ENCODE results near the gene UGT1A4. TPM values are rescaled to one million over a fixed set of nuclear protein-coding genes. Genes with fewer than 3 reads are reported as not detected.
"Not testable (repeated sequence)": the region's sequence is repeated elsewhere in the genome, so short reads cannot be mapped to it uniquely, and the experiment has no call there.

UGT1A4 gene
- polyA plus RNA-seq, 2 donors: 0.69 to 2.5 TPM

DNA sequence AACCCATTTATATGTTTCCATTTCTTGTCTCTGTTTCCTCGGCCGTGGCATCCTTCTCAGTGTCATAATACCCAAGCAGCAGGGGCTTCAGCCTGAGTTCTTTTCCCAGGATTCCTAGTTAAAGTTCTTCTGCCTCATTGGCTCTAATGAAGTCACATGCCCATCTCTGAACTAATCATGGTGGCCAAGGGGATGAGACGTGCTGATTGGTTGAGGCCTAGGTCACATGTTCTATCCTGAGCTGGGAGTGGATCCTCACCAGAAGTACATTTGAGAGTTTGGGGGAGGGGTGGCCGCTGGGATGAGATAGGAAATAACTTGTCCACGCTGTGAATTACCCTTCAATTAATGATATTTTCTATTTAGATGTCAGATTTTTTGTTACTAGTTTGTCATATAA is 9.6 kb upstream of the UGT1A4 start:
- peaks cover 0 to 12% of the 10 kb centered on the region in 2 donors for H3K4me1 ChIP-seq (ENCODE audit: control insufficient read depth in 2 of 2, insufficient read depth in 2 of 2, low read length in 1 of 2)
- H3K9me3 ChIP-seq (ENCODE audit: control insufficient read depth in 2 of 2, insufficient read depth in 1 of 2, low read depth in 1 of 2, low read length in 1 of 2): no peaks in the 10 kb centered on the region

DNA sequence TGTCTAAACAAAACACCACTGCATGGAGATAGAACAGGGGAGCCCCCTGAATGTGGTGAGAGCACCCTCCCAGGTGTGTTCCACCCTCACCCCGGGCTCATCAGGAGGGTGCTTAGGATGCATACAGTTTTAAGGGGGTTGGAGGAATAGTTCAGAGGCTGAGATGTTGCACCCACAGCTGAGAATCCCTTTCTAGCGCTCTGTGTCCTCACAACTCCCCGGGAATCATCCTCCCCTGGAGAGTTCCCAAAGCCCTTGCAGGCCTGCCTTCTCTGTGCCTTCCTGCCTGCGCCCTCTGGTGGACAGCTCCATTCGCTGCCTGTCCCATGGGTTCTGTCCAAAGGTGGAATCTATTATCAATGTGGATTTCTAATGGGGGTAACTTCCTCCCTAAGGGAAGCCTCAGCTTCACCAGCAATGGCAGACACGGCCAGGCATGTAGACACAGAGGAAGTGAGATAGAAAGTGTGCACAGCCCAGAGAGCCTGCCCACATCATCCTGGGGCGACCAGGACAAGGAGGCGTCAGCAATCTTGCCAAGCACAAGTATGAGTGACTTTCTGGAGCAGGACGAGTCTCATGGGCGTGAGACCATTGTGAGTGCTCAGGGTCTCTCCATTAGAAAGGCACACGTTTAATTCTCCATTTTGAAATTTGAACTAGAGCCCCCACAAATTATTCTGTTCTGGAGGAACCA is 7.1 kb upstream of the UGT1A4 start:
- H3K27ac ChIP-seq (ENCODE audit: low read depth in 2 of 2, low read length in 1 of 2): no peak overlapping the region
- 35 to 37% methylated on average over 11 of the region's 11 CpGs for WGBS, 2 donors
- no peak overlapping the region for H3K4me3 ChIP-seq (ENCODE audit: low read depth in 1 of 2, low read length in 2 of 2)

More for the DNA sequence above, 9.6 kb upstream of the UGT1A4 start:
- H3K27ac ChIP-seq (ENCODE audit: low read depth in 2 of 2, low read length in 1 of 2): peak overlapping the region; percentile 47 to 81
- WGBS, 2 donors: 82 to 88% methylated on average over 5 of the region's 5 CpGs
- no peaks in the 10 kb centered on the region for H3K27me3 ChIP-seq (ENCODE audit: control insufficient read depth in 1 of 2, insufficient read depth in 2 of 2, low read length in 2 of 2)
- peaks cover 0 to 1% of the 10 kb centered on the region in 2 donors for H3K36me3 ChIP-seq (ENCODE audit: control insufficient read depth in 2 of 2, insufficient read depth in 2 of 2, low read length in 1 of 2)
- H3K4me3 ChIP-seq (ENCODE audit: low read depth in 1 of 2, low read length in 2 of 2): no peak overlapping the region

DNA sequence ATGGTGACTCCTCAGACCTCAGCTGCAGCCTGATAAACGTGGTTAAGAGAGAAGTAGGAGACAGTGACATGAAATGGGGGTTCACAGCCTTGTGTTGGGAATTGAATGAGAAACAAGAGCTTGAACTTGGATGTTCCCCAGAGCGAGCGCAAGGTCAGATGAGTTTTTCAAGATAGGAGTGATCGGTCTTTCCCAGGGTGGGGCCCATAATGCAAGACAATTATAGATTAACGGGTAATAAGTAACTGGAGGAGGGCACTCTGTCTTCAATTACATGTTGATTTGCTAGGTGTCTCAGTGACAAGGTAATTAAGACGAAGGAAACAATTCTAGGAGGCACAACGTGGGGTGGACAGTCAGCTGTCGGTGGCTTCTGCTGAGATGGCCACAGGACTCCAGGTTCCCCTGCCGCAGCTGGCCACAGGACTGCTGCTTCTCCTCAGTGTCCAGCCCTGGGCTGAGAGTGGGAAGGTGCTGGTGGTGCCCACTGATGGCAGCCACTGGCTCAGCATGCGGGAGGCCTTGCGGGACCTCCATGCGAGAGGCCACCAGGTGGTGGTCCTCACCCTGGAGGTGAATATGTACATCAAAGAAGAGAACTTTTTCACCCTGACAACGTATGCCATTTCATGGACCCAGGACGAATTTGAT is 5.8 kb upstream of the UGT1A4 start, which contains the start of gene UGT1A5:
Gene UGT1A5, plus strand, starts transcription at position 297 of the 651 bp plus-strand sequence. Its CDS starts 85 bp downstream, at position 382.
- 74 to 85% methylated on average over 14 of the region's 14 CpGs for WGBS, 2 donors
- Histone ChIP-seq H3K36me3 (ENCODE audit: control insufficient read depth in 2 of 2, insufficient read depth in 2 of 2, low read length in 1 of 2) (peaks cover 0 to 2% of the 10 kb centered on the region in 2 donors), H3K9me3 (ENCODE audit: control insufficient read depth in 2 of 2, insufficient read depth in 1 of 2, low read depth in 1 of 2, low read length in 1 of 2) (no peaks in the 10 kb centered on the region), H3K27ac (ENCODE audit: low read depth in 2 of 2, low read length in 1 of 2) (no peak within 1 kb of the TSS), H3K4me3 (ENCODE audit: low read depth in 1 of 2, low read length in 2 of 2) (no peak within 1 kb of the TSS), H3K4me1 (ENCODE audit: control insufficient read depth in 2 of 2, insufficient read depth in 2 of 2, low read length in 1 of 2) (peaks cover 0 to 2% of the 10 kb centered on the region in 2 donors), H3K27me3 (ENCODE audit: control insufficient read depth in 1 of 2, insufficient read depth in 2 of 2, low read length in 2 of 2) (no peaks in the 10 kb centered on the region)

More for the DNA sequence above, 7.1 kb upstream of the UGT1A4 start:
- Histone ChIP-seq H3K36me3 (ENCODE audit: control insufficient read depth in 2 of 2, insufficient read depth in 2 of 2, low read length in 1 of 2) (peaks cover 0 to 2% of the 10 kb centered on the region in 2 donors), H3K4me1 (ENCODE audit: control insufficient read depth in 2 of 2, insufficient read depth in 2 of 2, low read length in 1 of 2) (peaks cover 0 to 9% of the 10 kb centered on the region in 2 donors), H3K9me3 (ENCODE audit: control insufficient read depth in 2 of 2, insufficient read depth in 1 of 2, low read depth in 1 of 2, low read length in 1 of 2) (no peaks in the 10 kb centered on the region), H3K27me3 (ENCODE audit: control insufficient read depth in 1 of 2, insufficient read depth in 2 of 2, low read length in 2 of 2) (no peaks in the 10 kb centered on the region)

DNA sequence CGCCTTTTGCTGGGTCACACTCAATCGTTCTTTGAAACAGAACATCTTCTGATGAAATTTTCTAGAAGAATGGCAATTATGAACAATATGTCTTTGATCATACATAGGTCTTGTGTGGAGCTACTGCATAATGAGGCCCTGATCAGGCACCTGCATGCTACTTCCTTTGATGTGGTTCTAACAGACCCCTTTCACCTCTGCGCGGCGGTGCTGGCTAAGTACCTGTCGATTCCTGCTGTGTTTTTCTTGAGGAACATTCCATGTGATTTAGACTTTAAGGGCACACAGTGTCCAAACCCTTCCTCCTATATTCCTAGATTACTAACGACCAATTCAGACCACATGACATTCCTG is 5.3 kb upstream of the UGT1A4 start:
- WGBS, 2 donors: 72 to 77% methylated on average over 7 of the region's 7 CpGs
- no peaks in the 10 kb centered on the region for H3K9me3 ChIP-seq (ENCODE audit: control insufficient read depth in 2 of 2, insufficient read depth in 1 of 2, low read depth in 1 of 2, low read length in 1 of 2)

DNA sequence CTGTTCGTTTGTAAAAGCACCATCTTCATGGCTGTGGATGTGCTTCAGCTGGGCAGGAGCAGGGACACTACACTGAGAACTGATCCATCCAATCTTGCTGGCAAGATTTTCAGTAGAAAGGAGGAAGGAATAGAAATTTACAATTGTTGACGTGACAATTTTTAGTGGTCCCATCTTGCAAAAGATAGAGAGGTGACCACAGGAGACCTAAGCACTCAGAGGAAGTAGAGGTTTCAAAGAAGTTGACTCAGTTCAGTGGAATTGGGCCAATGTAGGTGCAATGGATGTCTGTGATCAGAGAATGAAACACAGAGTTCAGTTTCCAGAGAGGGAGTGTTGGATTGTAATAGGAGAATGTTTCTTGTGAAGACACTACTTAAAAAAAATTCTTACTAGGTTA is 4.4 kb upstream of the UGT1A4 start:
- H3K27ac ChIP-seq (ENCODE audit: low read depth in 2 of 2, low read length in 1 of 2): no peak overlapping the region
- no peaks in the 10 kb centered on the region for H3K27me3 ChIP-seq (ENCODE audit: control insufficient read depth in 1 of 2, insufficient read depth in 2 of 2, low read length in 2 of 2)
- H3K4me1 ChIP-seq (ENCODE audit: control insufficient read depth in 2 of 2, insufficient read depth in 2 of 2, low read length in 1 of 2): peaks cover 0 to 2% of the 10 kb centered on the region in 2 donors
- H3K9me3 ChIP-seq (ENCODE audit: control insufficient read depth in 2 of 2, insufficient read depth in 1 of 2, low read depth in 1 of 2, low read length in 1 of 2): no peaks in the 10 kb centered on the region
- H3K4me3 ChIP-seq (ENCODE audit: low read depth in 1 of 2, low read length in 2 of 2): no peak overlapping the region
- 77 to 79% methylated on average over 2 of the region's 2 CpGs for WGBS, 2 donors
- H3K36me3 ChIP-seq (ENCODE audit: control insufficient read depth in 2 of 2, insufficient read depth in 2 of 2, low read length in 1 of 2): peaks cover 0 to 2% of the 10 kb centered on the region in 2 donors

More for the DNA sequence above, 5.3 kb upstream of the UGT1A4 start:
- H3K27ac ChIP-seq (ENCODE audit: low read depth in 2 of 2, low read length in 1 of 2): no peak overlapping the region
- no peak overlapping the region for H3K4me3 ChIP-seq (ENCODE audit: low read depth in 1 of 2, low read length in 2 of 2)
- peaks cover 0 to 2% of the 10 kb centered on the region in 2 donors for H3K36me3 ChIP-seq (ENCODE audit: control insufficient read depth in 2 of 2, insufficient read depth in 2 of 2, low read length in 1 of 2)
- H3K27me3 ChIP-seq (ENCODE audit: control insufficient read depth in 1 of 2, insufficient read depth in 2 of 2, low read length in 2 of 2): no peaks in the 10 kb centered on the region
- H3K4me1 ChIP-seq (ENCODE audit: control insufficient read depth in 2 of 2, insufficient read depth in 2 of 2, low read length in 1 of 2): peaks cover 0 to 2% of the 10 kb centered on the region in 2 donors

DNA sequence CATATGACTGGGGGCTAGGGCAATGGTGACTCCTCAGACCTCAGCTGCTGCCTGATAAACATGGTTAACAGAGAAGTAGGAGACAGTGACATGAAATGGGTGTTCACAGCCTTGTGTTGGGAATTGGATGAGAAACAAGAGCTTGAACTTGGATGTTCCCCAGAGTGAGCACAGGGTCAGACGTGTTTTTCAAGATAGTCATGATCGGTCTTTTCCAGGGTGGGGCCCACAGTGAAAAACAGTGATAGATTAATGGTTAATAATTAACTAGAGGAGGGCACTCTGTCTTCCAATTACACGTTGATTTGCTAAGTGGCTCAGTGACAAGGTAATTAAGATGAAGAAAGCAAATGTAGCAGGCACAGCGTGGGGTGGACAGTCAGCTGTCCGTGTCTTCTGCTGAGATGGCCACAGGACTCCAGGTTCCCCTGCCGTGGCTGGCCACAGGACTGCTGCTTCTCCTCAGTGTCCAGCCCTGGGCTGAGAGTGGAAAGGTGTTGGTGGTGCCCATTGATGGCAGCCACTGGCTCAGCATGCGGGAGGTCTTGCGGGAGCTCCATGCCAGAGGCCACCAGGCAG is 10.3 kb downstream of the UGT1A4 start, which contains the start of gene UGT1A3:
Gene UGT1A3, plus strand, starts transcription at position 320 of the 579 bp plus-strand sequence. Its CDS starts 85 bp downstream, at position 405.
- H3K36me3 ChIP-seq (ENCODE audit: control insufficient read depth in 2 of 2, insufficient read depth in 2 of 2, low read length in 1 of 2): no peaks in the 10 kb centered on the region
- no peaks in the 10 kb centered on the region for H3K9me3 ChIP-seq (ENCODE audit: control insufficient read depth in 2 of 2, insufficient read depth in 1 of 2, low read depth in 1 of 2, low read length in 1 of 2)
- no peak within 1 kb of the TSS for H3K4me3 ChIP-seq (ENCODE audit: low read depth in 1 of 2, low read length in 2 of 2)
- 72 to 73% methylated on average over 8 of the region's 8 CpGs for WGBS, 2 donors
- peak within 1 kb of the TSS in 1 of 2 donors; percentile 1 for H3K27ac ChIP-seq (ENCODE audit: low read depth in 2 of 2, low read length in 1 of 2)
- H3K4me1 ChIP-seq (ENCODE audit: control insufficient read depth in 2 of 2, insufficient read depth in 2 of 2, low read length in 1 of 2): peaks cover 0 to 2% of the 10 kb centered on the region in 2 donors
- H3K27me3 ChIP-seq (ENCODE audit: control insufficient read depth in 1 of 2, insufficient read depth in 2 of 2, low read length in 2 of 2): no peaks in the 10 kb centered on the region

DNA sequence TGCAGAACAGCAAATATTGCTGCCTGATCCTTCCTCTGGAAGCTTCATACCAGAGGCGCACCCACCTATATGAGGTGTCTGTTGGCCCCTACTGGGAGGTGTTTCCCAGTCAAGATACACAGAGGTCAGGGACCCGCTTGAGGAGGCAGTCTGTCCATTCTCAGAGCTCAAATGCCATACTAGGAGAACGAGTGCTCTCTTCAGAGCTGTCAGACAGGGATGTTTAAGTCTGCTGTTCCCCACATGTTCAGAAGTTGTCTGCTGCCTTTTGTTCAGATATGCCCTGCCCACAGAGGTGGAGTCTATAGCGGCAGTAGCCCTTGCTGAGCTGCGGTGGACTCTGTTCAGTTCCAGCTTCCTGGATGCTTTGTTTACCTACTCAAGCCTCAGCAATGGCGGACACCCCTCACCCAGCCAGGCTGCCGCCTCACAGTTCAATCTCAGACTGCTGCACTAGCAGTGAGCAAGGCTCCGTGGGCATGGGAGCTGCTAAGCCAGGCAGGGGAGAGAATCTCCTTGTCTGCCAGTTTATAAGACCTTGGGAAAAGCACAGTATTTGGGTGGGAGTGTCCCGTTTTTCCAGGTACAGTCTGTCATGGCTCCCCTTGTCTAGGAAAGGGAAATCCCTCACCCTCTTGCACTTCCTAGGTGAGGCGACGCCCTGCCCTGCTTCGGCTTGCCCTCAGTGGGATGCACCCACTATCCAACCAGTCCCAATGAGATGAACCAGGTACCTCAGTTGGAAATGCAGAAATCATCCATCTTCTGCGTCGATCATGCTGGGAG is 18.5 kb downstream of the UGT1A4 start:
- not testable (repeated sequence) for H3K27ac ChIP-seq (ENCODE audit: low read depth in 2 of 2, low read length in 1 of 2); H3K9me3 ChIP-seq (ENCODE audit: control insufficient read depth in 2 of 2, insufficient read depth in 1 of 2, low read depth in 1 of 2, low read length in 1 of 2); H3K36me3 ChIP-seq (ENCODE audit: control insufficient read depth in 2 of 2, insufficient read depth in 2 of 2, low read length in 1 of 2); H3K27me3 ChIP-seq (ENCODE audit: control insufficient read depth in 1 of 2, insufficient read depth in 2 of 2, low read length in 2 of 2); H3K4me3 ChIP-seq (ENCODE audit: low read depth in 1 of 2, low read length in 2 of 2); H3K4me1 ChIP-seq (ENCODE audit: control insufficient read depth in 2 of 2, insufficient read depth in 2 of 2, low read length in 1 of 2)
- WGBS, 2 donors: 88 to 90% methylated on average over 14 of the region's 14 CpGs

DNA sequence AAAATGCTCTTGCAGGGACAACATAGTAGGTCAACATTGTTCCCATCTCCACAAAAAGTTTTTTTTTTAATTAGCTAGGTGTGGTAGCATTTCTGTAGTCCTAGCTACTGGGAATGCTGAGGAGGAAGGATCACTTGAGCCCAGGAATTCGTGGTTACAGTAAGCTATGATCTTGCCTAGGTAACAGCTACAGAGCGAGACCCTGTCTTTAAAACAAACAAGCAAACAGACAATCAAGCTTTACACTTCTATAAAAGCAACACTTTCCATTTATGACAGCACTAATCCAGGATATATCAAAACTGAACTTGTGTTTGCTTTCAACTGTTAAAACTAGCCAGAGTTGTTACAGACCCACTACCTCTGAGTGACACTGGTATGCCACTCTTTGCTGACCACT is 22.3 kb downstream of the UGT1A4 start:
- peaks cover 0 to 2% of the 10 kb centered on the region in 2 donors for H3K36me3 ChIP-seq (ENCODE audit: control insufficient read depth in 2 of 2, insufficient read depth in 2 of 2, low read length in 1 of 2)
- no peak overlapping the region for H3K4me3 ChIP-seq (ENCODE audit: low read depth in 1 of 2, low read length in 2 of 2)
- no peak overlapping the region for H3K27ac ChIP-seq (ENCODE audit: low read depth in 2 of 2, low read length in 1 of 2)
- H3K4me1 ChIP-seq (ENCODE audit: control insufficient read depth in 2 of 2, insufficient read depth in 2 of 2, low read length in 1 of 2): no peaks in the 10 kb centered on the region
- H3K27me3 ChIP-seq (ENCODE audit: control insufficient read depth in 1 of 2, insufficient read depth in 2 of 2, low read length in 2 of 2): no peaks in the 10 kb centered on the region
- peaks cover 0 to 2% of the 10 kb centered on the region in 2 donors for H3K9me3 ChIP-seq (ENCODE audit: control insufficient read depth in 2 of 2, insufficient read depth in 1 of 2, low read depth in 1 of 2, low read length in 1 of 2)
- WGBS, 2 donors: 52 to 72% methylated on average over 2 of the region's 2 CpGs

All from esophagus (tissue), 2 donors.